B cell (primary cell): ENCODE measurements around the gene PYURF. TPM values are rescaled to one million over a fixed set of nuclear protein-coding genes. Genes with fewer than 3 reads are reported as not detected.

ENCODE experiments used
- ATAC-seq: fragments of 200-7000 bp; cut with Tn5 transposase; one replicate; pipeline ENCODE4 v1.10.0; 2021; ENCODE audit warnings: low read depth, mild to moderate bottlenecking, moderate number of reproducible peaks, moderate library complexity
- CTCF ChIA-PET: fragments of 350-600 bp; sonication (Branson Sonifier 250); formaldehyde crosslinking; loops from one replicate; lab custom pipeline; 2021; ENCODE audit warnings: antibody characterized with exemption, inconsistent platforms; lab: Charles Lee
- POLR2A ChIA-PET: fragments of 350-600 bp; sonication (Branson Sonifier 250); formaldehyde crosslinking; loops from one replicate; lab custom pipeline; 2021; ENCODE audit warnings: antibody characterized with exemption; lab: Charles Lee
- DNase-seq: peaks from one replicate; pipeline ENCODE4 v3.0.0; 2013
- H2AFZ ChIP-seq: 2 replicates; pipeline ENCODE4 v1.6.1; 2012; ENCODE audit warnings: mild to moderate bottlenecking, low read depth, low read length; ENCODE audit not compliant: insufficient read depth, poor library complexity, severe bottlenecking
- H3K27ac ChIP-seq, 2 donors: 1 replicate in 1 of 2; 2 replicates in 1 of 2; pipeline ENCODE4 v1.5.1; 2012 to 2013; ENCODE audit warnings: low read length in 2 of 2, mild to moderate bottlenecking in 2 of 2, moderate library complexity in 1 of 2
- H3K27me3 ChIP-seq, 4 experiments: fragments of 200-600 bp in 1 of 4; sonication (generic) in 1 of 4; replicated peaks in 1 of 4; 1 replicate in 2 of 4; 2 replicates in 2 of 4; pipeline versions ENCODE4 v1.6.1 to v1.7.0; 2013 to 2016; ENCODE audit warnings: low read length in 3 of 4, mild to moderate bottlenecking in 2 of 4, mixed read lengths in 1 of 4, moderate library complexity in 1 of 4; ENCODE audit not compliant: insufficient read depth in 4 of 4, control insufficient read depth in 3 of 4; ENCODE audit errors: control extremely low read depth in 1 of 4
- H3K36me3 ChIP-seq, 2 experiments: replicated peaks in 1 of 2; 1 replicate in 1 of 2; 2 replicates in 1 of 2; pipeline versions ENCODE4 v1.6.1 to v1.7.1; 2013; ENCODE audit warnings: low read length in 1 of 2; ENCODE audit not compliant: insufficient read depth in 2 of 2, control insufficient read depth in 1 of 2; ENCODE audit errors: control extremely low read depth in 1 of 2, extremely low read depth in 1 of 2
- H3K4me1 ChIP-seq, 2 donors: fragments of 200-600 bp in 1 of 2; sonication (generic) in 1 of 2; 1 replicate in 1 of 2; 2 replicates in 1 of 2; pipeline versions ENCODE4 v1.5.1 to v1.6.1; 2013 to 2017; ENCODE audit warnings: low read length in 2 of 2; ENCODE audit not compliant: control insufficient read depth in 2 of 2, insufficient read depth in 2 of 2
- H3K4me2 ChIP-seq: replicated peaks from 2 replicates; pipeline ENCODE3; 2012; ENCODE audit warnings: mild to moderate bottlenecking, low read depth, low read length; ENCODE audit not compliant: poor library complexity, severe bottlenecking
- H3K4me3 ChIP-seq, 5 experiments: fragments of 200-600 bp in 1 of 5; sonication (generic) in 1 of 5; 1 replicate in 3 of 5; 2 replicates in 2 of 5; pipeline versions ENCODE4 v1.5.1 to v1.7.0; 2011 to 2016; ENCODE audit warnings: low read length in 4 of 5, mild to moderate bottlenecking in 4 of 5, low read depth in 2 of 5, control low read depth in 1 of 5, moderate library complexity in 1 of 5; ENCODE audit not compliant: insufficient read depth in 1 of 5; ENCODE audit errors: control extremely low read depth in 1 of 5, extremely low read depth in 1 of 5
- H3K79me2 ChIP-seq: fragments of 200-600 bp; sonication (generic); one replicate; pipeline ENCODE4 v1.6.0; 2016; ENCODE audit warnings: low read length; ENCODE audit not compliant: control insufficient read depth, insufficient read depth
- H3K9ac ChIP-seq: fragments of 200-600 bp; sonication (generic); 2 replicates; pipeline ENCODE4 v1.6.1; 2017; ENCODE audit warnings: mild to moderate bottlenecking, low read length, moderate library complexity
- H3K9me3 ChIP-seq, 3 donors: one replicate each; pipeline versions ENCODE4 v1.6.1 to v1.7.1; 2013; ENCODE audit warnings: low read length in 2 of 3; ENCODE audit not compliant: control insufficient read depth in 2 of 3, insufficient read depth in 1 of 3; ENCODE audit errors: control extremely low read depth in 1 of 3
- H4K20me1 ChIP-seq: 2 replicates; pipeline ENCODE4 v1.6.0; 2012; ENCODE audit warnings: mild to moderate bottlenecking, low read length; ENCODE audit not compliant: insufficient read depth, control insufficient read depth, poor library complexity, severe bottlenecking
- H3K27ac Mint-ChIP-seq: one replicate; pipeline ENCODE4 v1.8.0; 2021; ENCODE audit warnings: mixed read lengths
- H3K27me3 Mint-ChIP-seq: one replicate; pipeline ENCODE4 v1.8.0; 2021; ENCODE audit warnings: mixed read lengths
- H3K4me1 Mint-ChIP-seq: one replicate; pipeline ENCODE4 v1.8.0; 2021; ENCODE audit warnings: mixed read lengths
- H3K4me3 Mint-ChIP-seq: one replicate; pipeline ENCODE4 v1.8.0; 2021; ENCODE audit warnings: mixed read lengths
- H3K9me3 Mint-ChIP-seq: one replicate; pipeline ENCODE4 v1.8.0; 2022; ENCODE audit warnings: mixed read lengths; ENCODE audit not compliant: insufficient read depth
- CTCF ChIP-seq: fragments of 200-600 bp; IDR thresholded peaks from one replicate; pipeline ENCODE4 v1.8.0; 2022; ENCODE audit warnings: antibody characterized with exemption, mild to moderate bottlenecking
- EZH2 ChIP-seq: IDR thresholded peaks from 2 replicates; pipeline ENCODE4 v1.6.1; 2012; ENCODE audit warnings: borderline replicate concordance, low read depth, mild to moderate bottlenecking, moderate library complexity, low read length; ENCODE audit not compliant: insufficient read depth, poor library complexity, severe bottlenecking
- WGBS: methylation state at CpG from one replicate; pipeline ENCODE4 v1.1.5; 2013; ENCODE audit warnings: missing lambda C conversion rate; ENCODE audit not compliant: insufficient coverage; 5-methylcytosine and 5-hydroxymethylcytosine counted together
- intact Hi-C: fragments of 100-400 bp; cut with micrococcal nuclease; formaldehyde crosslinking; loops from one replicate; pipeline ENCODE4 v1.10.0; 2022
- polyA plus RNA-seq: library from polyadenylated mRNA; depleted of rRNA; stranded (reverse); fragments of >200 nt; gene quantifications from 2 replicates; pipeline ENCODE4 v1.2.3, GENCODE V29; 2012
- total RNA-seq, 2 donors: library from RNA; stranded (reverse); fragments of 120-200 nt in 1 of 2; gene quantifications; 1 replicate in 1 of 2; 2 replicates in 1 of 2; pipeline versions ENCODE4 v1.2.3 to v1.2.4, GENCODE V29; 2013 to 2022

The PYURF gene
- total and polyA plus RNA-seq, 2 donors (not counting 1 experiment from before 2014, with no cell fraction given), result 14.9 to 38.1 TPM

DNA sequence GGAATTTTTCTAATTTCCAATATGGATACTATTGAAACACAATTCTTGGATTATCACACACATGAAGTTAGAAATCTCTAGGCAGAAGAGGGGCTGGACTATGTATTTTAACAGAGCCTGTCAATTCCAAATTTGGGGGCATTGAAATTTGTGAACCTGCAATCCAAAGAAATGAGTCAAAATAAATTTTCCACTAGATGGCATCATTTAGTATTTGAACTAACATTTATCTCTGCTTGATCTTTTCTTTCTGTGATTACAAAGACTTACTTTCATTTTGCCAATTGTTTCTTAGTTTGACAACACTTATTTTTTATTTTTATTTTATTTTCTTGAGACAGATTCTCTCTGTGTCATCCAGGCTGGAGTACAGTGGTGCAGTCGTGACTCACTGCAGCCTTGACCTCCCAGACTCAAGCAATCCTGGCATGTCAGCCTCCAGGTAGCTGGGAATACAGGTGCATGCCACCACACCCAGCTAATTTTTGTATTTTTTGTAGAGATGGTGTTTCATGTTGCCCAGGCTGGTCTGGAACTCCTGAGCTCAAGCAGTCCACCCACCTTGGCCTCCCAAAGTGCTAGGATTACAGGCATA, 2.7 kb upstream of the PYURF start:
- peaks cover 0 to 5% of the 10 kb centered on the region in 2 experiments for H3K36me3 ChIP-seq
- H3K9ac ChIP-seq, result no peak overlapping the region
- ChIA-PET CTCF (interaction anchor here (0.7 to 5.2 kb wide), 9 partner anchors 10 to 497 kb away, joined by 3 to 54 read pairs (median 6); partner anchors contain the start of gene HERC3), POLR2A (no interaction called here)
- H4K20me1 ChIP-seq, result no peaks in the 10 kb centered on the region
- H3K27ac ChIP-seq, result no peak overlapping the region
- H3K27me3 ChIP-seq, result no peaks in the 10 kb centered on the region
- H3K9me3 ChIP-seq, result no peaks in the 10 kb centered on the region
- DNase-seq (peak; percentile 24), ATAC-seq (no peak)
- TF ChIP-seq EZH2, result no peak
- TF ChIP-seq CTCF, result peak; percentile 61
- H3K27me3 Mint-ChIP-seq, result no peaks in the 10 kb centered on the region
- H3K9me3 Mint-ChIP-seq, result no peaks in the 10 kb centered on the region
- intact Hi-C loops, result loop anchor here (1.0 kb wide), 2 partner anchors 133 to 498 kb away; no protein-coding TSS in a partner anchor
- peaks cover 12 to 18% of the 10 kb centered on the region in 2 donors for H3K4me1 ChIP-seq
- no peak overlapping the region for H3K4me3 Mint-ChIP-seq
- H3K27ac Mint-ChIP-seq, result no peak overlapping the region
- peaks cover 9% of the 10 kb centered on the region for H3K79me2 ChIP-seq
- 80% methylated on average over 1 of the region's 1 CpG for WGBS
- no peak overlapping the region for H2AFZ ChIP-seq
- H3K4me2 ChIP-seq, result no peak overlapping the region
- H3K4me3 ChIP-seq, result no peak overlapping the region
- peaks cover 17% of the 10 kb centered on the region for H3K4me1 Mint-ChIP-seq

DNA sequence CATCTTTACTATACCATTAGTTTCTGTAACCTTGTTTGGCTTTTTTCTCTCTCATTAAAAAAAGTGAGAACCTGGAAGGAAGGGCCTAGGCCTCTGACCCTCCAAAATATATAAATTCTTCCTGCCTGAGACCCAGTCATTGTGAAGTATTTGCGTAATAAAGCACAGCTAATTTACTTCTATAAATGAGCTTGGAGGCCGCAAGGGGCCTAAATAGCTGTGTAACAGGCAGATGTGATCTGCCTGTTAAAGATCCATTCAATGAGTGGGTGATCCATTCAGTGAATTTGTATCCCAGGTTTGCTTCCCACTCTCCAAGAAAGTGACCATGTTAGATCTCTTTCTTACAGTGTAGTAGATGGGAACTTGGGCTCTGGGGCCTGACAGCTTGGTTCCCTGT, 595 bp upstream of the PYURF start:
- intact Hi-C loops, result no loop called here
- Histone ChIP-seq H3K36me3 (peaks cover 1 to 8% of the 10 kb centered on the region in 2 experiments), H2AFZ (peak overlapping the region; percentile 96), H3K27ac (peak overlapping the region; percentile 28 to 70), H4K20me1 (no peaks in the 10 kb centered on the region), H3K4me1 (peaks cover 12 to 18% of the 10 kb centered on the region in 2 donors), H3K79me2 (peaks cover 9% of the 10 kb centered on the region), H3K4me2 (peak overlapping the region; percentile 91), H3K9me3 (no peaks in the 10 kb centered on the region), H3K4me3 (peak overlapping the region in 4 of 5 experiments; percentile 12 to 88 (median 76)), H3K27me3 (no peaks in the 10 kb centered on the region), H3K9ac (peak overlapping the region; percentile 92)
- ATAC-seq, result no peak
- POLR2A ChIA-PET, result interaction anchor here (2.2 kb wide), 1 partner anchor 240 kb away, joined by 6 read pairs; the partner anchor contains the start of gene PPM1K
- WGBS, result no CpG with 5 or more reads among the region's 2 CpGs
- no peak for TF ChIP-seq CTCF
- CTCF ChIA-PET, result interaction anchor here (0.9 to 5.2 kb wide), 10 partner anchors 9 to 500 kb away, joined by 3 to 54 read pairs (median 6); partner anchors contain the start of gene HERC5
- H3K27me3 Mint-ChIP-seq, result no peaks in the 10 kb centered on the region
- peaks cover 20% of the 10 kb centered on the region for H3K4me1 Mint-ChIP-seq
- peak overlapping the region; percentile 90 for H3K4me3 Mint-ChIP-seq
- H3K27ac Mint-ChIP-seq, result peak overlapping the region; percentile 77
- DNase-seq, result no peak
- H3K9me3 Mint-ChIP-seq, result no peaks in the 10 kb centered on the region
